ENCODE measurements around the gene ACVR1B.

DNA sequence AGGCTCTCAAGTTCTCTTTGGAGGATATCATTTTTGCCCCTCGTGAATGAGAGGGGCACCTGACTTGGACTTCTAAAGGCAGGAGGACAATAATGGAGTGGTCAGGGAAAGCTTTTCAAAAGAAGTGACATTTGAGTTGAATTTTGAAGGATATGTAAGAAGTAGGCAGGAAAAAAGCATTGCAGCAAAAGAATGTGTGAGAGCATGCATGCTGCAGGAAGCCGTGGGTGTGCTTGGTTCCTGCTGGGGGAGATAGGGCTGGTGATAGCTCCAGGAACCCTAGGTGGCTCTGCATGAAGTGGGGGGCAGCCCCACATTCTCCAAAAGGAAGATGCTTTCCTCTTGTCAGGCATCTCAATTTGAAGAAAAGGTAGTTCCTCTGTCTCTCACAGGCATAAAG lies 23.1 kb downstream of the ACVR1B start:
- TF ChIP-seq EZH2 (IDR thresholded peaks at IDR 0.05; ENCODE audit: borderline replicate concordance) = no peak
- TF ChIP-seq CTCF (IDR thresholded peaks at IDR 0.05; ENCODE audit: poor library complexity) = no peak
